Caki2 (cell line): Measurements from ENCODE around the gene BRD3OS. TPM values are rescaled to one million over a fixed set of nuclear protein-coding genes. Genes with fewer than 3 reads are reported as not detected.

Experiments used
- DNase-seq: peaks from one replicate; pipeline ENCODE4 v3.0.0-alpha.2; 2015; ENCODE audit warnings: low read depth
- in situ Hi-C: cut with HindIII; loops from 2 replicates; pipeline ENCODE4 v1.10.0; 2016; ENCODE audit warnings: low sequenced_read_pairs, low pct_unique_long_range_greater_than_20kb, mixed read lengths
- total RNA-seq: library from RNA; depleted of rRNA; stranded (reverse); fragments of >200 nt; shearing (Covaris generic); gene quantifications from 2 replicates; pipeline ENCODE4 v1.2.3, GENCODE V29; 2014; ENCODE audit warnings: low replicate concordance

Gene BRD3OS
- total RNA-seq, 1 experiment from 2014 or later, result 27.1 TPM

DNA sequence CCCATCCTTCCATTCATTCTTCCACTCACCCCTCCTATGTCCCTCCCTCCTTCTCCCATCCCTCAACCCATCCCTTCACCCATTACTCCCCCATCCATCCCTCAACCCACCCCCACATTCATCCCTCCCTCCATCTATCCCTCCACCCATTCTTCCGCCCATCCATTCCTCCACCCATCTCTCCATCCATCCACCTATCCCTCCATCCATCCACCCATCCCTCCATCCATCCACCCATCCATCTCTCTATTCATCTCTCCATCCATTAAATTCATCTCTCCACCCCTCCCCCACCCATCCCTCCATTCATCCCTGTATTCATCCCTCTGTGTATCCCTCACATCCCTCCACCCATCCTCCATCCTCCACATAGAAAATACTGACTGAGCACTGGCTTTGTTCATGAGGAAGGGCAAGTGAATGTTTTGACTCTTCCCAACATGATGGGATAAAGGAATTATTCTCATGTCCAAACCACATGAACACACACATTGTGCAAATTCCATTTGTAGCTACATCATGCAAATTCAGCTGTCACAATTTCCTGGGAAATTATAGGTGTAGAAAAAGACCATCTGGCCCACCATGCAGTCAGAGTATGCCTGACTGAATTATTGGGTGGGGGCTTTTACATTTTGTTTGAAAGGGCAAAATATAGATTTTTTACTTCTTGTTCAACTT is 26.2 kb upstream of the BRD3OS start:
- no peak for DNase-seq
- in situ Hi-C loops, result no loop called here

DNA sequence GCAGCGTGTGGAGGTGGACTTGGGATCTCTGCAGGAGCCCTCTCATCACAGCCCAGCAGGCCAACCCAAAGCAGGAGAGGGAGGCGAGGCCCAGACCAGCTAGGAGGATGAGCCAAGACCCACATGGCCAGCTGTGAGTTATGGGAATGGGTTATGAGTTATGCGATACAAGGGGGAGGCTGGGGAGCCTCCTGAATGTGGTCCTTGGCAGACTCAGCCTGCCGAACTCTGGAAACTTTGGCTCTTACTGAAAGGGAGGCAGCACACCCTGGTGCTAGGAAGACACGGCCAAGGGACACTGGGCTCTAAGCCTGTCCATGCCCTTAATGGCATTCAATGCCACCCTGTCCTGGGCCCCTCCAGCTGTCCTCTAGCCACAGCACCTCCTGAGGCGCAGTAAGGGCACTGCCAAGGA is 25.4 kb upstream of the BRD3OS start:
- DNase-seq, result no peak
- in situ Hi-C loops, result loop anchor here (25.0 kb wide), 1 partner anchor 213 kb away; no protein-coding TSS in a partner anchor

DNA sequence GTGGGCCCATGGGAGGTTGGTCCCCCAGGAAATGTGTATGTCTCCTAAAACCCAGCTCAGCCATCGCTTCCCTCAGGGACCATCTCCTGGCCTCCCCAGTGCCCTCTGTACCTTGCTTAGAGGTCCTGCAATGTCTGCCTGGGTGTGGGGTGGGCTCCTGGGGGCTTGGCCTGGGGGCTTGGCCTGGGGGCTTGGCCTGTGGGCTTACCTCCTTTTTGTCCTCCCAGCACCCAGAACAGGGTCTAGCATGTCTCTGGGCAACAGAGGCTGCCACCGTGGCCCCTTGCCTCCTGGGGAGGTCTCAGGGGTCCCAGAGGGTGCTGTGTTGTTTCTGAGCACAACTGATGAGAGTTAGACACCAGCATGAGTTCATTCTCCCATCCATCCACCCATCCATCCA is 22.5 kb upstream of the BRD3OS start:
- in situ Hi-C loops, result loop anchor here (25.0 kb wide), 1 partner anchor 215 kb away; no protein-coding TSS in a partner anchor
- no peak for DNase-seq

DNA sequence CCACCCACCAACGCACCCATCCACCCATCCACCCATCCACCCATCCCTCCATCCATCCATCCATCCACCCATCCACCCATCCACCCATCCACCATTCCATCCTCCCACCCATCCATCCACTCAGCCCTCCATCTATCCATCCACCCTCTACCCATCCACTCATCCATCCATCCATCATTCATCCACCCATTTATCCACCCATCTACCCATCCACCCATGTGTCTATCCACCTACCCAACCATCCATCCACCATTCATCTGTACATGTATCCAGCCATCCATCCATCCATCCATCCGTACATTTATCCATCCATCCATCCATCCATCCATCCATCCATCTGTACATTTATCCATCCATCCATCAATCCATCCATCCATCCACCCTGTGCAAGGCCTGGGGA is 22.0 kb upstream of the BRD3OS start:
- in situ Hi-C loops, result loop anchor here (25.0 kb wide), 1 partner anchor 216 kb away; no protein-coding TSS in a partner anchor
- no peak for DNase-seq

DNA sequence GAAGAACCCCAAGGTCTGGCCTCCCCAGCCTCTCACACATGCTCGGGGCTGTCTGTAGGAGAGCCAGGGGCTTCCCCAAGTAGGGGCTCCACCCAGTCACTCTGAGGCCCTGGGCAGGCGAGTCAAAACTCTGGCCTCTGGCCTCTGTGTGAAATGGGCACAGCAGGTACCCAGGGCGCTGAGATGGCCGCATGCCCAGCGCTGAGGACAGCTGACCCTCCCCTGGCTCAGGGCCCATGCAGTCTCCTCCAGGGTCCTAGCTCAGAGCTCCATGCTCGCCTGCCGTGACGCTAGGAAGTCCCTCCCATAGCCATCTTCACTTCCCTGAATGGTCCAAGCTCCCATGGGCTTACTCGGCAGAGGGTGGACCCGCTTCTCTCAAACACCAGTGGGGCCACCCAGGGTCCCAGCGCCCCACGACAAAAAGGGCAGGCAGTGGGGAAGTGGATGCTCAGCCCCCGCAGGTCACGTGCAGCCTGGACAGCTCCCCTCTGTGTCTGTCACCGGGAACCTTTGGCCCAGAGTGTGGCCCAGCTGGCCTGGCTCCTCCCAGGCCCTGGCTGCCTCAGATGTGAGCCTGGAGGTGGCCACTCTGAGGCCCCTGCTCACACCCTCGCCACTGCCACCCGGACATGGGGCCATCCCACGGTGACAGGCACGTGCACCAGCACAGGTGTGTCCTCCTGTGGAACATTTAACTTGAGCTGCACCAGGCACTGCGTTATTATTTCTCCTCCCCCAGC is 21.0 kb upstream of the BRD3OS start:
- DNase-seq, result no peak
- in situ Hi-C loops, result loop anchor here (25.0 kb wide), 1 partner anchor 217 kb away; no protein-coding TSS in a partner anchor

DNA sequence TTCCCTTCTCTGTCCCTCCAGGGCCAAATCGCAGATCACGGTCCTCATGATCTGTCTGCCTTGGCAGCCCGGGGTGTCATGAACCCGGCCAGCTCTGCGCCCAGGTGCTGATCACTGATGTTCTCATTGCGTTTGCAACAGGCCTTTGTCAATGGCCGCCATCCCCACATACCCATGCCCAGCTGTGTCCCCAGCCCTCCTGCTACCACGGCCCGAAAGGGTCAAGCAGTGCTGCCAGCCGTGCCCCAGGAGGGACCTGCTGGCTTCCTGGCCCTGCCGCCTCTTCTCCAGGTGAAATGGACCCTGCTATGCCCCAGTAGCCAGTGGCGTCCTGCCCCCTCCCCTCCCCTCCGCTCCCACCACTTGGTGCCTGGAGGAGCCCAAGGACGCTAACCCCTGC is 20.4 kb upstream of the BRD3OS start:
- no peak for DNase-seq
- in situ Hi-C loops, result loop anchor here (25.0 kb wide), 1 partner anchor 218 kb away; no protein-coding TSS in a partner anchor

DNA sequence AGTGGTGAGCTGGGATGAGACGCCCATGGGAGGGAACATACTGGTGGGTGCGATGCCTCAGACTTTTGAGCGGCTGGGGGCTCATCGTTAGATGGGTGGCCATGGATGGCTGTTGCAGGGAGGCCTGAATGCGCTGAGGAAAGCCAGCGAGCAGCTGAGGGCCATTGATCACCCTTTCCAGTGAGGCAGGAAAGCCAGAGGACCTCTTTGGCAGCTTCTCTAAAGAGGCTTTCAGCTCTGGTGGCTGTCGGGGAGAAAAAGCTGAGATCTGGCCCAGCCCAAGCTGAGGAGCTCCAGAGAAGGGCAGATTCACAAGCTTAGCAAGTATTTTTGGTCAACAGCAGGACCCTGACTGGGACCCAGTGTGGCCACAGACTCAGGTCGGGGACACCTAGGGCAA is 19.9 kb upstream of the BRD3OS start:
- DNase-seq, result no peak
- in situ Hi-C loops, result loop anchor here (25.0 kb wide), 1 partner anchor 218 kb away; no protein-coding TSS in a partner anchor

DNA sequence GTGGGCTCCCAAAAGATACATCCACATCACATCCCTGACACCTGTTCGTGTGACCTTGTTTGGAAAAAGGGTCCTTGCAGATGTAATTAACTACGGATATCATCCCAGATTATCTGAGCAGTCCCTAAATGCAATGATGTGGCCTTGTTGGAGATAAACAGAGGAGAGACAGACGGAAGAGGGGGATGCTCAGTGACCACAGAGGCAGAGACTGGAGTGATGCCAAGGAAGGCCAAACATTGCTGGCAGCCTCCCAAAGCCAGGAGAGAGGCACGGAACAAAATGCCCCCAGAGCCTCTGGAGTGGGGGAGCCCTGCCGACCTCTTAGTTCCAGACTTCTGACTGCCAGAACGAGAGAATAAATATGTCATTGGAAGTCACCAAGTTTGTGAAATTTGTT is 18.1 kb upstream of the BRD3OS start:
- in situ Hi-C loops, result loop anchor here (25.0 kb wide), 1 partner anchor 220 kb away; no protein-coding TSS in a partner anchor
- DNase-seq, result no peak

DNA sequence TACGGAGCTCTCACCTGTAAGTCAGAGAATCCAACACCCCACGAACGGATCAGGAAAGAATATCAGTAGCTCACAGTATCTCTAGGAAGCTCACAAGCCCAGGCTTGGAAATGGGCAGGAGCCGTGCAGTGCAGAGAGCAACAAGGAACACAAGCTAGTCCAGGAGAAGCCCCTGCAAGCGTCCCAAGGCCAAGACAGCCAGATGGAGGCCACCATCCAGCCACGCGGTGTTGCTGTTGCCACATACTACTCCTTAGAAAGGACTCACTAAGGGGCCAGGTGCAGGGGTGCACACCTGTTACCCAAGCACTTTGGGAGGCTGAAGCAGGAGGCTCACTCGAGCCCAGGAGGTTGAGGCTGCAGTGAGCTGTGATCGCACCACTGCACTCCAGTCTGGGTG is 17.7 kb upstream of the BRD3OS start:
- in situ Hi-C loops, result loop anchor here (25.0 kb wide), 1 partner anchor 220 kb away; no protein-coding TSS in a partner anchor
- DNase-seq, result no peak

DNA sequence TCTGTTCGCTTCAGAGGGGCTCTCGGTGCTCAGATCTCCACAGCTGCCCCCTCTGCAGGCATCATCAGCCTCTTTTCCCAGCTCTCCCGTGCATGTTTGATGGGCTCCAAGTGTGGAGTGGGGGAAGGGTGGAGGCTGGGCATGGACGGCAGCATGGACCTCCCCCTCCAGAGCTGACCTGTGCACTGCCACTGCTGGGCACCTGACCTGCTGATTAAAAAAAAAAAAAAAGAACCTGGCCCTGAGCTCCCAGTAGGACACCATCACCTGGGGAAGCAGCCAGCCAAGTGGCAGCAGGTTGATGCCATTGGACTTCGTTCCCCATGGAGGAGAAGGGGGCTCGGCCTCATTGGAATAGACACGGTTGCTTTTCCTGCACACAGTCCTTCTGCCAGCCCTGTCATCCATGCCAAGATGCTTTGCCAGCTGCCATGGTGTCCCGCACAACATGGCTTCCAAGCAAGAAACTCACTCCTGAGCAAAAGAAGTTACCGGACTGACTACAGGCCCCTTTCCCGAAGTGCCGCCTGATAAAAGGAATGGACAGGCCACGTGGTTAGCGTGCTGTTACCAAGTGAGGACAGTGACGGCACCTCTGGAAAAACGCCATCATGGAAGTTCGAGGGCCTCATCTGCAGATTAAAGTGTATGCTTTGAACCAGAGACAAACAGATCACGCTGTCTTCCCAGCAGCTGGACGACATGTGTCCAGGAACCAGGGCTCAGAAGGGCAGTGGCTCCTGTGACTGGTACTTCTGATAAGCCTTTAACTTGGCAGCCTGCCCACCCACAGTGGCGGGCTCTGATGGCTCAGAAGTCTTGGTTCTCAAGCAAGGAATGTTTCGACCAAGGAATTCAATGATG is 14.7 kb upstream of the BRD3OS start:
- in situ Hi-C loops, result loop anchor here (25.0 kb wide), 1 partner anchor 223 kb away; no protein-coding TSS in a partner anchor
- no peak for DNase-seq

DNA sequence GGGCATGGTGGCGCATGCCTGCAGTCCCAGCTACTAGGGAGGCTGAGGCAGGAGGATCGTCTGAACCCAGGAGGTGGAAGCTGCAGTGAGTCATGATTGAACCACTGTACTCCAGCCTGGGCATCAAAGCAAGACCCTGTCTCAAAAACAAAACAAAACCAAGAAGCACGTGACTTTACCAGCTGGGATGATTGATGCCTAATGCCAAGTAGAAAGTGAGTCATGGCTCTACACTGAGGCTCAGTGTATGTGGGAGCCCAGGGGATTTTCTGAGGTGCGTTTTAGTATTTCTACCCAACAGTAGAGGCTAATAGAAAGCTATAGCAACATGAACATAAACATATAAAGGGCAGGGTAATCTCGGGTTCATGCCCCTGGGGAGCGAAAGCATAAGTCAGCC is 13.9 kb upstream of the BRD3OS start:
- in situ Hi-C loops, result loop anchor here (25.0 kb wide), 1 partner anchor 224 kb away; no protein-coding TSS in a partner anchor
- DNase-seq, result no peak

DNA sequence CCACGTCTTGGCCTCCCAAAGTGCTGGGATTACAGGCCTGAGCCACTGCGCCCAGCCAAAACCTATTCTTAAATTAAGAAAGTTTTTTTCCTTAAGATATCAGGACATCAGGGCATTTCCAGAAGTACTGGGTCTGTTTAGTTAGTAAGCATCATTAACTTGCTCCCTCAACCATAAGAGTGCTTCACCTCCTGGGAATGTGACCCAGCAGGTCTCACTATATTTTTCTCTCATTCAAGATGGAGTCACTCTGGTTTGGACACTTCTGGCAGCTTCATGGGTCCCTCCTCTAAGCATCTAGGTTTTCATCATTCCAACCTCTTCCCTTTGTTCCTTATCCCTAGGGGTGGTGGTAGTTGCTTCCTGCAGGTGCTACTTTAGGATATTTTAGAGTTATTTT is 10.3 kb upstream of the BRD3OS start:
- DNase-seq, result no peak
- in situ Hi-C loops, result loop anchor here (25.0 kb wide), 1 partner anchor 228 kb away; no protein-coding TSS in a partner anchor

DNA sequence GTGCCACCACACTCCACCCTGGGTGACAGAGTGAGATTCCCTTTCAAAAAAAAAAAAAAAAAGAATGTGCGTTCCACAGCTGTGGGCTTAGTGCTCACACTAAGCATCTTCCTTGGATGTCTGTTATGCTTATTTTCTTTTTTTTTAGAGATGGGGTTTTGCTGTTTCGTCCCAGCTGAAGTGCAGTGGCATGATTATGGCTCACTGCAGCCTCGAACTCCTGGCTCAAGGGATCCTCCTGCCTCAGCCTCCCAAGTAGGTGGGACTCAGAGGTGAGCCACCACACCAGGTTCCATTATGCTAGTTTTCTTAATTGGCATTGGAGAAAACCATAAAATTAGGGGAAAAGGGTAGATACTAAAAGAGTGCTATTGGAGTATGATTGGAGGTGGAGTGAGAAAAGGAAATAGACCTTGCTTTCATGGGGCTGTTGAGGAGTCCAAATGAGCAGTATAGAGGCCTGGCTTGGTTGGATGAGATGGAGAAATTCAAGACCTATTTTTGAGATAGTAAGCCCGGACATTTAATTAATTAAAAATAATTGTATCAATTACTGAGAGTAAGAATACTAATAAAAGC is 978 bp upstream of the BRD3OS start:
- no peak for DNase-seq
- in situ Hi-C loops, result loop anchor here (25.0 kb wide), 1 partner anchor 237 kb away; no protein-coding TSS in a partner anchor

DNA sequence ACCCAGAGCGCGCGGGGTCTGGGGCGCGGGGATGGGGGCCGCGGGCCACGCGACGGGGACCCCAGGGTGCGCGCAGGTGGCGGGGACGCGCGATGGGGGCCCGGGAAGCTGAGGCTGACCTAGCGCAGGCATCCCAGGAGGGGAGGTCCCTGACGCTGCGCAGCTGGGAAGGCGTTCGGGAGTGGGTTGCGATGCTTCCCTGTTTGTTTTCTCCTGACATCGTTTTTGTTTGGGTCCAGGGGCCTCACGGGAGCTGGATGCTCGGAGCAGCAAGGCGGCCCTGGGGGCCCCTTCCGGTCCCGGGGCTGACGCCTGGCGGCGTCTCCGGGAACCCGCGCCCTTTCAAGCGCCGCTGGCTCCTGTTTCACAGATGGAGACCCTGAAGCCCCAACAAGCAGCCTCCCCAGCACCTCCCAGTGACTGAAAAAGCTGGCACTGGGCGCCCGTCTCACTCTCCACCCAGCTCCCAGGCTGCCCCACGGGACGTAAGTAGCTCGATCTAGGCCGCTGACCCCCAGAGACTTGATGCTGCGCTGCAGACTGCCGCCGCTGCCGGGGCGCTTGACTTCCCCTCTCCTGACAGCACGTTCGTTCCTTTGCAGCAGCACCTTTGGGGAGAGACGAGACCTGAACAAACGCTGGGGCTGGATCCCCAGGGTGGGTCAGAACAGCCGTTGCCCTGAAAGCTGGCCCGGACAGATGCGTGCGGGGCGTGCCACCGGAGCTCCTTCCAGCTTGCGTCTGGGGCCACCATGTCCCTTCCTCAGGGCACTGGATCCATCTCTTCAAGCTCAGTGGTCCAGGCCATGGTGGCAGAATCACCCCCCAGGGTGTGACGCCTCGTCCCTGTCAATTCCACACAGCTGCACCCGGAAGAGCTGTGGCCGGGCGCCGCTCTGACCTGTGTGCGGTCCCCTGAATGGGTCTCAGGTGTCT is 593 bp downstream of the BRD3OS start:
- in situ Hi-C loops, result no loop called here
- peak; percentile 16 for DNase-seq

DNA sequence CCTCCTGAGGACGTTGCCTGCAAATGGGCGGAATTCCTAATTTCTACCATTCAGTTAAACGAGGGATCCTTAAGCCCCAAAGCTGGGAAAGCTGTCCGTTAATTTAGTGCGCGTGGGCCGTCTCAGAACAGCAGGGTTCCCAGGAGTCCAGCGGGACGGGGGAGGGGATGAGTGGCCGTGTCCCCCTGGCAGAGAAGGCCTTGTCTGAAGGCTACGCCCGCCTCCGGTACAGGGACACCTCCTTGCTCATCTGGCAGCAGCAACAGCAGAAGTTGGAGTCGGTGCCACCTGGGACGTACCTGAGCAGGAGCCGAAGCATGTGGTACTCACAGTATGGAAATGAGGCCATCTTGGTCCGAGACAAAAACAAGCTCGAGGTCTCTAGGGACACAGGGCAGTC is 1.3 kb downstream of the BRD3OS start:
- DNase-seq, result no peak
- in situ Hi-C loops, result no loop called here

DNA sequence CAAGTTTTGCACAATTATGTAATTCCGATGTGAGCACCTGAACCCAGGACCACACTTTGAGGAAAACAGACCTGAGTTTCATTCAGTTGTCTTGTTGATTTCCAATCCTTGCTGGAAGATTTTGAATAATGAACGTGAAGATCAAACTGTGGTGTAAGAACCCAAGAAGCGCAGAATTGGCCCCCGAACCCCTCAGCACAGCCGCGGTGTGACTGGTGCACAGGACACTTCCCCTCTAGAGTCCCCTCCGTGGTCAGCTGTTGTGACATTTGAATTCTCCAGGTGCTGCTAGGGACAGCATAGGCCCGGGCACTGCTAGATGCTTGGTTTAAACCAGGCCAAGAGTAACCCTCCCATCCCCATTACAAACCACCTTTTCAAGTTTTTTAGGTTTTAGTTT is 1.7 kb downstream of the BRD3OS start:
- in situ Hi-C loops, result no loop called here
- no peak for DNase-seq

DNA sequence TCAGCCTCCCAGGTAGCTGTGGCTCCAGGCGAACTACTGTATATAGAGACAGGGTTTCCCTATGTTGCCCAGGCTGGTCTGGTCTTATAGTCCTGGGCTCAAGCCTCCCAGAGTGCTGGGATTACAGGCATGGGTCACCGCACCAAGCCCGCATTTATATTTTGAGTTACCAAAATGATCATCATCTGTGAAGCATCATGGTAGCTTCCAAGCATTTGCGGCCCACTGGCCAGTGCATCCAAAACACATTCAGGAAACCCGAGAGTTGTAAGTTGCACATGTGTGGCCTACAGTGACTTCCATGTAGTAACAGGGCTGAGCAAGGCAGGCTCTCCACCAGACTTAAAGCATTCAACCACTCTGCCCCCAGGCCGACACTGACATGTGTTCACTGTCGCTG is 2.3 kb downstream of the BRD3OS start:
- in situ Hi-C loops, result no loop called here
- DNase-seq, result no peak
